Trophoblast cell (in vitro differentiated cells and primary cell): ENCODE results near the gene PLEKHM3.

Experiments
- DNase-seq, 2 donors: peaks; one replicate each; pipeline ENCODE4 v3.0.0-alpha.2; 2016
- H2AFZ ChIP-seq: 2 replicates; pipeline ENCODE4 v1.6.1; 2013; ENCODE audit warnings: low read length, moderate library complexity, mild to moderate bottlenecking; ENCODE audit not compliant: insufficient read depth, poor library complexity
- H2AK5ac ChIP-seq: 2 replicates; pipeline ENCODE4 v1.6.1; 2013; ENCODE audit warnings: mild to moderate bottlenecking, low read length
- H2BK120ac ChIP-seq: 2 replicates; pipeline ENCODE4 v1.6.1; 2013; ENCODE audit warnings: low read length, mild to moderate bottlenecking, moderate library complexity; ENCODE audit not compliant: insufficient read depth, poor library complexity
- H2BK12ac ChIP-seq: 2 replicates; pipeline ENCODE4 v1.6.1; 2013; ENCODE audit warnings: mild to moderate bottlenecking, low read length, moderate library complexity
- H2BK5ac ChIP-seq: 2 replicates; pipeline ENCODE4 v1.6.1; 2013; ENCODE audit warnings: low read length, low read depth, moderate library complexity, mild to moderate bottlenecking; ENCODE audit not compliant: poor library complexity
- H3K14ac ChIP-seq: 2 replicates; pipeline ENCODE4 v1.6.1; 2013; ENCODE audit warnings: mild to moderate bottlenecking, low read length
- H3K18ac ChIP-seq: 2 replicates; pipeline ENCODE4 v1.6.1; 2013; ENCODE audit warnings: mild to moderate bottlenecking, low read length
- H3K23ac ChIP-seq: 2 replicates; pipeline ENCODE4 v1.6.1; 2013; ENCODE audit warnings: low read length
- H3K27ac ChIP-seq: 2 replicates; pipeline ENCODE4 v1.5.1; 2013; ENCODE audit warnings: low read depth, mild to moderate bottlenecking, inconsistent platforms, low read length, moderate library complexity
- H3K27me3 ChIP-seq: 2 replicates; pipeline ENCODE4 v1.6.1; 2013; ENCODE audit warnings: inconsistent platforms, mild to moderate bottlenecking, low read length, moderate library complexity; ENCODE audit not compliant: insufficient read depth
- H3K36me3 ChIP-seq, 2 experiments: 1 replicate in 1 of 2; 2 replicates in 1 of 2; pipeline ENCODE4 v1.6.1; 2013; ENCODE audit warnings: low read length in 2 of 2, mild to moderate bottlenecking in 2 of 2, moderate library complexity in 1 of 2; ENCODE audit not compliant: insufficient read depth in 2 of 2, control insufficient read depth in 1 of 2
- H3K4ac ChIP-seq: 2 replicates; pipeline ENCODE4 v1.6.1; 2013; ENCODE audit warnings: low read depth, mild to moderate bottlenecking, low read length, moderate library complexity
- H3K4me1 ChIP-seq, 2 experiments: 1 replicate in 1 of 2; 2 replicates in 1 of 2; pipeline ENCODE4 v1.6.1; 2013; ENCODE audit warnings: low read length in 2 of 2, mild to moderate bottlenecking in 2 of 2, moderate library complexity in 1 of 2; ENCODE audit not compliant: insufficient read depth in 2 of 2, control insufficient read depth in 1 of 2
- H3K4me2 ChIP-seq: 2 replicates; pipeline ENCODE4 v1.6.1; 2013; ENCODE audit warnings: inconsistent platforms, mild to moderate bottlenecking, low read length, moderate library complexity
- H3K4me3 ChIP-seq: 2 replicates; pipeline ENCODE4 v1.5.1; 2013; ENCODE audit warnings: mild to moderate bottlenecking, low read depth, low read length, inconsistent platforms
- H3K79me1 ChIP-seq: one replicate; pipeline ENCODE4 v1.6.1; 2013; ENCODE audit warnings: low read length
- H3K79me2 ChIP-seq: 2 replicates; pipeline ENCODE4 v1.6.1; 2013; ENCODE audit warnings: low read length, mild to moderate bottlenecking; ENCODE audit not compliant: control insufficient read depth, insufficient read depth, poor library complexity
- H3K9ac ChIP-seq: 2 replicates; pipeline ENCODE4 v1.6.1; 2013; ENCODE audit warnings: mild to moderate bottlenecking, low read length
- H3K9me3 ChIP-seq: 2 replicates; pipeline ENCODE4 v1.6.1; 2013; ENCODE audit warnings: low read depth, mild to moderate bottlenecking, control low read depth, inconsistent platforms, low read length; ENCODE audit not compliant: insufficient read depth
- H4K12ac ChIP-seq: 2 replicates; pipeline ENCODE4 v1.6.1; 2013; ENCODE audit warnings: low read depth, mild to moderate bottlenecking, low read length, moderate library complexity
- H4K8ac ChIP-seq: 2 replicates; pipeline ENCODE4 v1.6.1; 2013; ENCODE audit warnings: low read depth, mild to moderate bottlenecking, low read length, moderate library complexity
- H4K91ac ChIP-seq: one replicate; pipeline ENCODE4 v1.6.1; 2013; ENCODE audit warnings: low read depth, mild to moderate bottlenecking, low read length, moderate library complexity
- WGBS: extraction: QIAGEN DNeasy Blood & Tissue Kit; methylation state at CpG from one replicate; pipeline ENCODE4 v1.1.7; 2013; ENCODE audit warnings: missing lambda C conversion rate; ENCODE audit not compliant: insufficient read length, insufficient coverage; ENCODE audit errors: extremely low coverage; 5-methylcytosine and 5-hydroxymethylcytosine counted together

The PLEKHM3 gene

GRCh38 chr2:207920321-207920720, 105.0 kb downstream of the PLEKHM3 start:
- Histone ChIP-seq H3K36me3 (no peaks in the 10 kb centered on the region), H3K4ac (no peak overlapping the region), H3K4me3 (no peak overlapping the region), H3K79me2 (no peaks in the 10 kb centered on the region), H2AFZ (no peak overlapping the region), H4K91ac (no peak overlapping the region), H3K4me2 (no peak overlapping the region), H3K9me3 (peaks cover 2% of the 10 kb centered on the region), H2AK5ac (no peak overlapping the region), H4K12ac (no peak overlapping the region), H3K18ac (no peak overlapping the region), H3K23ac (no peak overlapping the region), H2BK5ac (no peak overlapping the region), H2BK12ac (no peak overlapping the region), H3K27me3 (no peaks in the 10 kb centered on the region), H3K27ac (no peak overlapping the region), H3K79me1 (no peaks in the 10 kb centered on the region), H2BK120ac (no peak overlapping the region), H3K4me1 (no peaks in the 10 kb centered on the region), H3K9ac (no peak overlapping the region), H3K14ac (no peak overlapping the region), H4K8ac (no peak overlapping the region)
- DNase-seq, result no peak
- no CpG with 5 or more reads among the region's 3 CpGs for WGBS

- no peak overlapping the region for H4K91ac ChIP-seq
- H2BK12ac ChIP-seq, result no peak overlapping the region
- no peak overlapping the region for H3K4ac ChIP-seq
Observed at GRCh38 chr2:207919164-207919919, 106.0 kb downstream of the PLEKHM3 start.

GRCh38 chr2:207914716-207915115, 110.6 kb downstream of the PLEKHM3 start:
- Histone ChIP-seq H4K8ac (no peak overlapping the region), H2AFZ (no peak overlapping the region), H3K9ac (no peak overlapping the region), H3K4me1 (peaks cover 5 to 7% of the 10 kb centered on the region in 2 experiments), H3K27me3 (no peaks in the 10 kb centered on the region), H3K36me3 (no peaks in the 10 kb centered on the region), H3K79me2 (no peaks in the 10 kb centered on the region), H3K18ac (no peak overlapping the region), H3K27ac (no peak overlapping the region), H3K23ac (no peak overlapping the region), H3K4ac (no peak overlapping the region), H3K4me2 (no peak overlapping the region), H3K4me3 (no peak overlapping the region), H2BK5ac (no peak overlapping the region), H4K12ac (no peak overlapping the region), H2BK12ac (no peak overlapping the region), H3K14ac (no peak overlapping the region), H3K79me1 (peaks cover 2% of the 10 kb centered on the region), H3K9me3 (peaks cover 2% of the 10 kb centered on the region), H2AK5ac (no peak overlapping the region), H4K91ac (no peak overlapping the region), H2BK120ac (no peak overlapping the region)
- WGBS, result no CpG with 5 or more reads among the region's 6 CpGs
- DNase-seq, result no peak

More at GRCh38 chr2:207919164-207919919, 106.0 kb downstream of the PLEKHM3 start:
- Histone ChIP-seq H3K4me3 (no peak overlapping the region), H4K12ac (no peak overlapping the region), H3K18ac (no peak overlapping the region), H3K4me1 (no peaks in the 10 kb centered on the region), H3K9me3 (peaks cover 2% of the 10 kb centered on the region), H3K14ac (no peak overlapping the region), H3K23ac (no peak overlapping the region), H2AK5ac (no peak overlapping the region), H3K79me1 (no peaks in the 10 kb centered on the region), H2BK5ac (no peak overlapping the region), H3K4me2 (no peak overlapping the region), H3K9ac (no peak overlapping the region), H3K27me3 (no peaks in the 10 kb centered on the region), H3K27ac (no peak overlapping the region), H2AFZ (no peak overlapping the region), H3K36me3 (no peaks in the 10 kb centered on the region), H3K79me2 (no peaks in the 10 kb centered on the region), H4K8ac (no peak overlapping the region), H2BK120ac (no peak overlapping the region)
- no peak for DNase-seq
- no CpG with 5 or more reads among the region's 8 CpGs for WGBS

GRCh38 chr2:207913772-207914358, 111.5 kb downstream of the PLEKHM3 start:
- H3K27ac ChIP-seq, result no peak overlapping the region
- no peak overlapping the region for H3K18ac ChIP-seq

More at GRCh38 chr2:207913772-207914358, 111.5 kb downstream of the PLEKHM3 start:
- Histone ChIP-seq H4K8ac (no peak overlapping the region), H2AFZ (no peak overlapping the region), H3K4me2 (no peak overlapping the region), H2BK12ac (no peak overlapping the region), H3K27me3 (no peaks in the 10 kb centered on the region), H3K4me1 (peaks cover 5 to 7% of the 10 kb centered on the region in 2 experiments), H2AK5ac (no peak overlapping the region), H4K91ac (no peak overlapping the region), H2BK120ac (no peak overlapping the region), H3K79me1 (peaks cover 2% of the 10 kb centered on the region), H3K36me3 (no peaks in the 10 kb centered on the region), H3K9me3 (no peaks in the 10 kb centered on the region), H3K9ac (no peak overlapping the region), H3K4ac (no peak overlapping the region), H3K4me3 (no peak overlapping the region), H2BK5ac (no peak overlapping the region), H3K79me2 (no peaks in the 10 kb centered on the region), H3K14ac (no peak overlapping the region), H3K23ac (no peak overlapping the region), H4K12ac (no peak overlapping the region)
- no CpG with 5 or more reads among the region's 14 CpGs for WGBS
- no peak for DNase-seq
